BJ (cell line): ENCODE data around the gene PGAP2. TPM values are rescaled to one million over a fixed set of nuclear protein-coding genes. Genes with fewer than 3 reads are reported as not detected.

Source experiments
- CTCF ChIA-PET: fragments of 350-600 bp; formaldehyde crosslinking; extraction: SDS; loops from one replicate; lab custom pipeline; 2021; ENCODE audit warnings: antibody characterized with exemption, inconsistent platforms; lab: Yijun Ruan, JAX
- POLR2A ChIA-PET: fragments of 300-600 bp; sonication (Branson Sonifier 250); formaldehyde crosslinking; extraction: SDS; loops from one replicate; lab custom pipeline; 2021; ENCODE audit warnings: antibody characterized with exemption; lab: Charles Lee
- DNase-seq: peaks from one replicate; pipeline ENCODE4 v3.0.0-alpha.2; 2011; ENCODE audit warnings: low read depth
- H3K27me3 ChIP-seq: 2 replicates; pipeline ENCODE4 v1.6.0; 2011; ENCODE audit warnings: low read length; ENCODE audit not compliant: control insufficient read depth, insufficient read depth
- H3K36me3 ChIP-seq: 2 replicates; pipeline ENCODE4 v1.5.1; 2011; ENCODE audit warnings: low read length; ENCODE audit not compliant: control insufficient read depth, insufficient read depth
- H3K4me3 ChIP-seq: 2 replicates; pipeline ENCODE4 v1.5.1; 2011; ENCODE audit warnings: low read depth, mild to moderate bottlenecking, control low read depth, low read length
- CTCF ChIP-seq: IDR thresholded peaks from 2 replicates; pipeline ENCODE4 v1.5.1; 2011; ENCODE audit warnings: low read depth, mild to moderate bottlenecking, control low read depth, inconsistent platforms, low read length, moderate library complexity; ENCODE audit not compliant: insufficient read depth
- polyA plus RNA-seq: library from polyadenylated mRNA; depleted of rRNA; stranded (reverse); fragments of >200 nt; gene quantifications from 2 replicates; pipeline ENCODE4 v1.2.3, GENCODE V29; 2011

Gene PGAP2
- polyA plus RNA-seq, 1 experiment: 34.9 TPM

- TF ChIP-seq CTCF: peak; percentile 55
- H3K4me3 ChIP-seq: no peak overlapping the region
- CTCF ChIA-PET: interaction anchor here (0.9 to 1.4 kb wide), 4 partner anchors 11 to 16 kb away, joined by 3 to 4 read pairs (median 3); no protein-coding TSS in a partner anchor
- peaks cover 16% of the 10 kb centered on the region for H3K36me3 ChIP-seq
- POLR2A ChIA-PET: no interaction called here
- DNase-seq: no peak
- H3K27me3 ChIP-seq: no peaks in the 10 kb centered on the region
Measured at GRCh38 chr11:3824714-3825472, 16.5 kb downstream of the PGAP2 start.

GRCh38 chr11:3825473-3826154 is 17.3 kb downstream of the PGAP2 start:
- peaks cover 17% of the 10 kb centered on the region for H3K36me3 ChIP-seq
- POLR2A ChIA-PET: no interaction called here
- no peak for TF ChIP-seq CTCF
- no peaks in the 10 kb centered on the region for H3K27me3 ChIP-seq
- no peak overlapping the region for H3K4me3 ChIP-seq
- no peak for DNase-seq
- CTCF ChIA-PET: interaction anchor here (1.0 to 1.7 kb wide), 4 partner anchors 13 to 16 kb away, joined by 3 to 4 read pairs (median 3); no protein-coding TSS in a partner anchor

- ChIA-PET POLR2A (no interaction called here), CTCF (interaction anchor here (1.7 kb wide), 1 partner anchor 14 kb away, joined by 3 read pairs; no protein-coding TSS in a partner anchor)
- Histone ChIP-seq H3K36me3 (peaks cover 20% of the 10 kb centered on the region), H3K27me3 (no peaks in the 10 kb centered on the region), H3K4me3 (no peak overlapping the region)
- no peak for TF ChIP-seq CTCF
- DNase-seq: no peak
Measured at GRCh38 chr11:3826721-3827120, 18.4 kb downstream of the PGAP2 start.

- CTCF ChIA-PET: interaction anchor here (1.7 kb wide), 1 partner anchor 15 kb away, joined by 3 read pairs; no protein-coding TSS in a partner anchor
- POLR2A ChIA-PET: no interaction called here
- H3K36me3 ChIP-seq: peaks cover 20% of the 10 kb centered on the region
- DNase-seq: no peak
- no peak for TF ChIP-seq CTCF
- no peaks in the 10 kb centered on the region for H3K27me3 ChIP-seq
- H3K4me3 ChIP-seq: no peak overlapping the region
Measured at GRCh38 chr11:3827434-3828186, 19.2 kb downstream of the PGAP2 start.
